ENCODE measurements around the gene GALNT15.

The GALNT15 gene

GRCh38 chr3:16136055-16136454, 38.4 kb upstream of the GALNT15 start:
- H3K27ac ChIP-seq: no peak overlapping the region
- no peak for TF ChIP-seq ZFX (IDR thresholded peaks at IDR 0.05)
- TF ChIP-seq CTCF (conservative IDR thresholded peaks at IDR 0.05): no peak

DNA sequence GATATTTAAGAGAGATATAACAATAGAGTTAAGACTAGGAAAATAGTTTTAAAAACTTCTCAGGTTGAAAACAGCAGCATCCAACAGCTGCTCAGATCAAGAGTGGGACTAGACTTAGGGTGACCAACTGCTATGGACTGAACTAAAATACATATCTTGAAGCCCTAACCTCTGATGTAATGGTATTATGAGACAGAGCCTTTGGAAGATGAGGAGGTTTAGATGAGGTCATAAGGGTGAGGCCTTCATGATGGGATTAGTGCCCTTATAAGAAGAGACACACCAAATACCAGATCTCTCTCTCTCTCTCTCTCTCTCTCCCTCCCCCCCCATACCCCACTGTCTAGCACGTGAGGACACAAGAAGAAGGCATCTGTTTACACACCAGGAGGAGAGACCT, 37.4 kb upstream of the GALNT15 start:
- no peak overlapping the region for H3K27ac ChIP-seq
- no peak for TF ChIP-seq ZFX (IDR thresholded peaks at IDR 0.05)
- TF ChIP-seq CTCF (conservative IDR thresholded peaks at IDR 0.05): no peak

- no peak overlapping the region for H3K27ac ChIP-seq
- TF ChIP-seq ZFX (IDR thresholded peaks at IDR 0.05): no peak
- TF ChIP-seq CTCF (conservative IDR thresholded peaks at IDR 0.05): no peak
These were observed 36.5 kb upstream of the GALNT15 start for GRCh38 chr3:16137977-16138376.

GRCh38 chr3:16140116-16140893, 34.2 kb upstream of the GALNT15 start:
- TF ChIP-seq CTCF (conservative IDR thresholded peaks at IDR 0.05) (no peak), ZFX (IDR thresholded peaks at IDR 0.05) (no peak)
- H3K27ac ChIP-seq: no peak overlapping the region

DNA sequence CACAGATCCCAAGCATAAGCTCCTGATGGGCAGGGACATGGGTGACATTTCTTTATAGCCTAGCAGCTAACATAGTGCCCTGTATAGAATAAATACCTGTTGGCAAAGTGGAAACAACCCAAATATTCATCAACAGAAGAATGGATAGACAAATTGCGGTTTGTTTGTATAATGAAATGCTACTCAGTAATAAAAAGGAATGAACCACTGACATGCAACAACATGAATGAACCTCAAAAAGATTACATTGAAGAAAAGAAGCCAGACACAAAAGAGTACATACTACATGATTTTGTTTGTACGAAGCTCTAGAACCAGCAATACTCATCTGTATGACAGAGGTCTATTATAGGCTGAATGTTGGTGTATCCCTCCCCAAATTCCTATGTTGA, 33.6 kb upstream of the GALNT15 start:
- no peak overlapping the region for H3K27ac ChIP-seq
- TF ChIP-seq ZFX (IDR thresholded peaks at IDR 0.05) (no peak), CTCF (conservative IDR thresholded peaks at IDR 0.05) (no peak)

- no peak overlapping the region for H3K27ac ChIP-seq
- TF ChIP-seq ZFX (IDR thresholded peaks at IDR 0.05) (no peak), CTCF (conservative IDR thresholded peaks at IDR 0.05) (no peak)
These were observed 32.0 kb upstream of the GALNT15 start for GRCh38 chr3:16142350-16143025.

DNA sequence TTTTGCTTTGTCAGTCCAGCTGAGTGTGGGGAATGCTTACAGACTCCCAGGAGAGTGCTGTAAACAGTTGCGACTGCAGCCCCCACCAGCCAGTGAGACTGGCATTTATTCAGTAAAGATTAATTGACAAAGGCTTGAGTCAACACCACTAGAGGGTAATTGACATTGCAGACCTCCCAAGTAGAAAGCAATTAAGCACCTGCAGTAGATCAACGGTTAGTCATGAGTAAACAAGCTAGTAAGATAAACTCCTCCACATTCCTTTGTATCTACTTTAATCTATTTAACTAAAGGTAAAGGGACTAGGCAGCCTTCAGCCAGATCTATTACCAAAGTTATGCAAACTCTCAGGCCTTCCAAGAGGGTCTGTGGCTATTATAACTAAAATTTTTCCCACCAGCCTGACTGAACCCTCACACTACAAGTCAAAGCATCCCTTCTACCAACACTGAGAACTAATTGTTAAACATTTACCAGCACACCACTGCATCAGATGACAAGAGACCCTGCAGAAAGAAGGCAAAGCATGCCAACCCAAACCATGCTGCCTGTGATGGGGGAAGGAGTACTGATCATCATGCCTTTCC, 30.5 kb upstream of the GALNT15 start:
- no peak overlapping the region for H3K27ac ChIP-seq

More for the DNA sequence above, 30.5 kb upstream of the GALNT15 start:
- TF ChIP-seq CTCF (conservative IDR thresholded peaks at IDR 0.05): no peak
- TF ChIP-seq ZFX (IDR thresholded peaks at IDR 0.05): no peak
